Measurements from ENCODE around the gene BMP8B.

Gene BMP8B

GRCh38 chr1:39729030-39729429 is 59.6 kb downstream of the BMP8B start:
- H3K4me1 ChIP-seq (ENCODE audit: control insufficient read depth, insufficient read depth, low read length): no peaks in the 10 kb centered on the region
- ChIA-PET POLR2A (interaction anchor here (1.2 kb wide), 1 partner anchor 10 kb away, joined by 6 read pairs; the partner anchor contains the start of gene PPIE), CTCF (interaction anchor here (0.7 to 1.0 kb wide), 2 partner anchors 9 to 67 kb away, joined by 5 read pairs; no protein-coding TSS in a partner anchor)
- no peak for TF ChIP-seq ZNF112 (tag by site-specific recombination; IDR thresholded peaks at IDR 0.05)
- 0 out of 2 replicates have a peak, but pooled peaks have one; percentile 29 for TF ChIP-seq ZNF335 (tag by site-specific recombination; conservative IDR thresholded peaks at IDR 0.05)
- no peaks in the 10 kb centered on the region for H3K36me3 ChIP-seq (ENCODE audit: control insufficient read depth in 2 of 2, insufficient read depth in 1 of 2, low read length in 2 of 2)
- H3K27ac ChIP-seq (ENCODE audit: extremely low read depth, low read depth, low read length): no peak overlapping the region
- H3K4me3 ChIP-seq (ENCODE audit: low read depth, low read length): no peak overlapping the region
- H3K9me3 ChIP-seq (ENCODE audit: control insufficient read depth, insufficient read depth, low read depth, low read length): no peaks in the 10 kb centered on the region

GRCh38 chr1:39727932-39728317 is 60.7 kb downstream of the BMP8B start:
- H3K27ac ChIP-seq (ENCODE audit: extremely low read depth, low read depth, low read length): no peak overlapping the region
- H3K36me3 ChIP-seq (ENCODE audit: control insufficient read depth in 2 of 2, insufficient read depth in 1 of 2, low read length in 2 of 2): no peaks in the 10 kb centered on the region
- no peak overlapping the region for H3K4me3 ChIP-seq (ENCODE audit: low read depth, low read length)
- ChIA-PET CTCF (interaction anchor here (0.7 to 1.2 kb wide), 2 partner anchors 70 to 120 kb away, joined by 3 to 4 read pairs; no protein-coding TSS in a partner anchor), POLR2A (interaction anchor here (1.2 kb wide), 1 partner anchor 11 kb away, joined by 3 read pairs; the partner anchor contains the start of gene PPIE)
- no peaks in the 10 kb centered on the region for H3K9me3 ChIP-seq (ENCODE audit: control insufficient read depth, insufficient read depth, low read depth, low read length)
- TF ChIP-seq ZNF830 (tag by site-specific recombination; IDR thresholded peaks at IDR 0.05; ENCODE audit: low read depth): no peak
- TF ChIP-seq ZNF280D (tag by site-specific recombination; IDR thresholded peaks at IDR 0.05): no peak
- TF ChIP-seq ZNF639 (tag by site-specific recombination; IDR thresholded peaks at IDR 0.05): no peak
- no peak for TF ChIP-seq ZBTB17 (tag by site-specific recombination; IDR thresholded peaks at IDR 0.05)
- TF ChIP-seq ZNF596 (tag by site-specific recombination; IDR thresholded peaks at IDR 0.05): no peak
- no peak for TF ChIP-seq PRDM6 (tag by site-specific recombination; IDR thresholded peaks at IDR 0.05)
- no peaks in the 10 kb centered on the region for H3K4me1 ChIP-seq (ENCODE audit: control insufficient read depth, insufficient read depth, low read length)

GRCh38 chr1:39727221-39727931 is 61.3 kb downstream of the BMP8B start:
- Histone ChIP-seq H3K4me1 (ENCODE audit: control insufficient read depth, insufficient read depth, low read length) (no peaks in the 10 kb centered on the region), H3K36me3 (ENCODE audit: control insufficient read depth in 2 of 2, insufficient read depth in 1 of 2, low read length in 2 of 2) (no peaks in the 10 kb centered on the region), H3K4me3 (ENCODE audit: low read depth, low read length) (no peak overlapping the region), H3K27ac (ENCODE audit: extremely low read depth, low read depth, low read length) (no peak overlapping the region), H3K9me3 (ENCODE audit: control insufficient read depth, insufficient read depth, low read depth, low read length) (no peaks in the 10 kb centered on the region)
- CTCF ChIA-PET: interaction anchor here (0.6 to 1.2 kb wide), 5 partner anchors 9 to 282 kb away, joined by 3 to 4 read pairs (median 3); no protein-coding TSS in a partner anchor
- POLR2A ChIA-PET: interaction anchor here (1.2 kb wide), 1 partner anchor 11 kb away, joined by 3 read pairs; the partner anchor contains the start of gene PPIE
- TF ChIP-seq ZNF658 (tag by site-specific recombination; IDR thresholded peaks at IDR 0.05) (no peak), SCRT1 (tag by site-specific recombination; IDR thresholded peaks at IDR 0.05; ENCODE audit: borderline replicate concordance) (no peak), ZNF530 (tag by site-specific recombination; IDR thresholded peaks at IDR 0.05; ENCODE audit: low read depth) (no peak), SCRT2 (tag by site-specific recombination; IDR thresholded peaks at IDR 0.05) (no peak), ZNF555 (tag by site-specific recombination; conservative IDR thresholded peaks at IDR 0.05) (no peak), ZNF571 (tag by site-specific recombination; IDR thresholded peaks at IDR 0.05) (no peak), GLI2 (tag by site-specific recombination; IDR thresholded peaks at IDR 0.05; ENCODE audit: borderline replicate concordance, low read depth) (no peak), GFI1B (tag by site-specific recombination; IDR thresholded peaks at IDR 0.05) (no peak), ZNF426 (tag by site-specific recombination; IDR thresholded peaks at IDR 0.05) (no peak), ZNF544 (tag by site-specific recombination; IDR thresholded peaks at IDR 0.05) (no peak), ZNF169 (tag by site-specific recombination; IDR thresholded peaks at IDR 0.05) (no peak), TRIM28 (IDR thresholded peaks at IDR 0.05; ENCODE audit: borderline replicate concordance, low read length) (no peak), ZFP41 (tag by site-specific recombination; IDR thresholded peaks at IDR 0.05; ENCODE audit: borderline replicate concordance) (no peak), ZNF280C (tag by site-specific recombination; IDR thresholded peaks at IDR 0.05) (no peak), ZNF610 (tag by site-specific recombination; IDR thresholded peaks at IDR 0.05; ENCODE audit: borderline replicate concordance) (no peak)
